T-helper 22 cell (primary cell): ENCODE measurements around the gene IQCE.

Experiments
- DNase-seq: peaks from one replicate; pipeline ENCODE4 v3.0.0-alpha.2; 2020; ENCODE audit warnings: low read depth

IQCE gene

DNA sequence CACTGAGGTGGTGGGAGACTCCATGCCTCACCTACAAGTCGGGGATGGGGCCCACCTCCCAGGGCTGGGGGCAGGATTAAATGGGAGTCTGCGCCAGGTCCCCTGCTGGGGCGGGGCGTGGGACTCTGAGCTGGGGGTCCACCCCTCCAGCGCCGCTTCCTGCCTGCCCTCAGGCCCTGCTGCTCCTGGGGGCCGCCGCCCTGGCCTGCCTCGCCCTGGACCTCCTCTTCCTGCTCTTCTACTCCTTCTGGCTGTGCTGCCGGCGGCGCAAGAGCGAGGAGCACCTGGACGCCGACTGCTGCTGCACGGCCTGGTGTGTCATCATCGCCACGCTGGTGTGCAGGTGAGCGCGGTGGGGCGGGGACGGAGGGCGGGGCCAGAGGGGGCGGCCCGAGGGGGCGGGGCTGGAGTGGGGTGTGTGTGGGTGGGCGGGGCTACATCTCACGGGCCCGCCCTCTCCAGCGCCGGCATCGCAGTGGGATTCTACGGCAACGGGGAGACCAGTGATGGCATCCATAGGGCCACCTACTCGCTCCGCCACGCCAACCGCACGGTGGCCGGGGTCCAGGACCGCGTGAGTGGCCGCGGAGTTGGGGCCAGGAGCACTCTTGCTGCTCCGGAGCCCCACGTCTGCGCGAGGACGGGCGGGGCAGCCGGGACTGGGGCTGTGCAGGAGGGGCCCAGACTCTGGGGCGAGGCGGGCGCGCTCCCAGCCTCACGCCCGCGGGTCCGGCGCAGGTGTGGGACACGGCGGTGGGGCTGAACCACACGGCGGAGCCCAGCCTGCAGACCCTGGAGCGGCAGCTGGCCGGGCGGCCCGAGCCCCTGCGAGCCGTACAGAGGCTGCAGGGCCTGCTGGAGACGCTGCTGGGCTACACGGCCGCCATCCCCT is 88.1 kb downstream of the IQCE start:
- DNase-seq: no peak

DNA sequence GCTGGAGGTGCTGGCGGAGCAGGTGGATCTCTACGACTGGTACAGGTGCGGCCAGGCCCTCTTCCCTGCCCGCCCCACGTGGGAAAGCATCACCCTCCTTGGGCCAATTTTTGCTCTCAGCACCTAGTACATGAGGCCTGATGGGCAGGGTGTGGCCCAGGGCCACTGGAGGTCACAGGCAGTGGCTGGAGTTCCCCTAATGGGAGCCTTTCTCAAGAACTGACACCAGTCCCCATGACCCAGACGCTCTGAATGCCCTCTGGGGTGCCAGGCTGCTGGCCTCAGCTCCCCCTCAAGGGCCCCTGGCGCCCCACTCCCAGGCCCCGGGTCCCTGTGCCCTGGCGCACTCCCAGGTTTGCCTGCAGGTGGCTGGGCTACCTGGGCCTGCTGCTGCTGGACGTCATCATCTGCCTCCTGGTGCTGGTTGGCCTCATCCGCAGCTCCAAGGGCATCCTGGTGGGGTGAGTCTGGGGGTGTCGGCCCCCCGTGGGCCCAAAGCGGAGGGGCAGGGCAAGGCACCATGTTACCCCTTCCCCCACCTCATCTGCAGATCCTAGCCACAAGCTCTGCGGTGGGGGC is 88.9 kb downstream of the IQCE start:
- DNase-seq: no peak

DNA sequence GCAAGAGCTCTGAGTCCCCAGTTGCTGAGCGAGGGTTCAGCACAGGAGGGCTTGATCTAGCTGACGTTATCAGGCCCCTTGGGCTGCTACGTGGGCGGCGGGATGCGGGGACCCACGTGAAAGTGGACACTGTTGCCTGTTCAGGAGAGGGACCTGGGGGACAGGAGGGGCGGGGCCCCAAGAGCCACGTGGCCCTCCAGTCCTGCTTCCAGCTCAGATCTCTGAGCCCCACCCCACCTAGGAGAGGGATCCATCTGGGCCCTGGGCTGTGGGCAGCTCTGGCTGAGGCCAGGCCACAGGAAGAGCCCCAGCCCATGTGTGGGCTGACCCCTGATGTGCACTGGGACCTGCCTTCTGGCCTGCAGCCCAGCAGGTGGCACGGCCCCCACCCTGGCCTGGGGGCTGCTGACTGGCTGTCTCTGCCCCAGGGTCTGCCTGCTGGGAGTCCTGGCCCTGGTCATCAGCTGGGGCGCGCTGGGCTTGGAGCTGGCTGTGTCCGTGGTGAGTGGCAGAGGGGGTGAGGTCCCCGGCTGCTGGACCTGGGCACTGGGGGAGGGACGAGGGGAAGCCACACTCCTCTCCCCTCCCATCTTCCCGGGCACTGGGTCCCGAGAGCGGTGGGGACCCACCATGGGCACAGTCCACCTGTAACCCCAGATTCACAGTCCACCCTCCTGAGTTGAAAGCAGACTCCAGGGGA is 90.5 kb downstream of the IQCE start:
- DNase-seq: no peak

DNA sequence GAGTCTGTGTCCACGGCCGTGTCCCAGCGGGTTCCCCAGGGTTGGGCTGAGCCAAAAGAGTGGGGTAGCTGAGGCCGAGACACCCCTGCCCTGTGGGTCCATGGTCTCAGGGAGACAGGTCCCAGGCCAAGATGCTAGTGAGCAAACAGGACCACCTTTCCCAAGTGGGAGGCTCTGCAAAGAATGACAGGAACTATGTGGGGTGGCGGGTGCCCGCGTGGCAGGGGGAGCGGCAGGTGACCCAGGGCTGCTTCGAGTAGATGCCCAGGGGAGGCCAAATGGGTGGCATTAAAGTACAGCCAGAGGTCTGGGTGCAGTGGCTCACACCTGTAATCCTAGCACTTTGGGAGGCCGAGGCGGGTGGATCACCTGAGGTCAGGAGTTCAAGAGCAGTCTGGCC is 91.2 kb downstream of the IQCE start:
- no peak for DNase-seq

DNA sequence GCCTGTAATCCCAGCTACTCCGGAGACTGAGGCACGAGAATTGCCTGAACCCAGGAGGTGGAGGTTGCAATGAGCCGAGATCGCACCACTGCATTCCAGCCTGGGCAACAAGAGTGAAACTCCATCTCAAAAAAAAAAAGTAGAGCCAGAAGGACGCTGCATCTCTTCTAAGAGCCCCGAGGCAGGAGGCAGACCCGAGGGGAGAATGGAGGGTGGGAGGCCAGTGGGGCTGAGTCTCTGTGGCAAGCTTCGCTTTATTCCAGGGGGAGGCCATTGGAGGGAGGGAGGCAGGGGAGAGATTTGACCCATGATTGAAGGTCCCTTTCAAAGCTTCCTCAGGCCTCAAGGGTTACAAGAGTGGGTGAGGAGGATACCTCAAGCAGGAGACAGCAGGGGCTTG is 91.7 kb downstream of the IQCE start:
- no peak for DNase-seq

DNA sequence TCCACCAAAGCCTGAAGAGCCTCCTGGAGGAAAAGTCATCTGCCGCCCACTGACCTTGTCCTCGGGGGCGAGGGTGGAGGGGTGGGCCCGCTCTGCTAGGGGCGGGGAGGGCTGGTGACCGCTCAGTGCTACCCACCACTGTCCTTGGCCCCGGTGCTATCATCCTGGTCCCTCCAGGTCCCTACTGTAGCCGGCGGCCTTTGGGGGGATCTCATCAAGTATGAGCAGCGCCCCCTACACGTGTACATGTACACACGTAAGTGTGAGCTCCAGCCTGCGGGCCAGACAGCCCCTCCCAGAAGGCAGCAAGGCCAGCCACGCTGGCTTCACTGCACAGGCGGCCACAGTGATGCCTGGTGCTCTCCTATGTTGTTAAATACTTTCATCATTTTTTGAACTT is 92.6 kb downstream of the IQCE start:
- DNase-seq: no peak

DNA sequence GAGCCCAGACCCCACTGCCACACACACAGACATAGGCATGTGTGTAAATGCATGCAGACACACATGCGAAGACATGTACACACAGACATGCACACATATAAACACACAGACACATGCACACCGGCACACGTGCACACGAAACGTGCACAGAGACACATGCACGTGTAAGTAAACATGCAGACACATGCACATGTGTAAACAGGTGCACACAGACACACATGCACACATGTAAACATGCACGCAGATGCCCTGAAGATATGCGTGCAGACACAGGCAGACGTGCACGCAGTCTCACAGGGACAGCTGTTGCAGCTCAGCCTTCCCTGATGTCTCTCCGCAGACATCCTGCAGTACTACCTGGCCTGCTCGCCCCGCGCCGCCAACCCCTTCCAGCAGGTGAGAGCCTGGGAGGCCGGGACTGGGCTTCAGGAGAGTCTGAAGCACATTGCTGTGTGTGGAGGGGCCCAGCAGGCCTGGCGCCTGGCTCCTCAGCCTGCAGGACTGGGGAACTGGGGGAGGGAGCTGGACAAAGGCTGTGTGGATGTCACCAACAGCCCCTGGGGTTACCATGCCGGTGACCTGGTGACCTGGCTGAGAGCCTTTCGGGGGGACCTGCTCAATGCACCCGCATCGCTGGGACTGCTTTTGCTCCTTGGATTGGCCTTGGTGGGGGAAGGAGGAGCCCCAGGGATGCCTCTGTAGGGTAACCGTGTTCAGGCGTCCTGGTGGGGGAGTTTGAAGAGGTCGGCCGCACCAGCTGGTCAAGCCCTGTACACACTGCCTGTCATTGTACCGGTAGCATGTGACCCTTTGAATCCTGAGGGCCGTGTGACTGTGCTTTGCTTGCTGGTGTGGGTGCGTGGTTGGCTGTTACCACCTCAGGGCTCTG is 93.3 kb downstream of the IQCE start:
- DNase-seq: no peak

DNA sequence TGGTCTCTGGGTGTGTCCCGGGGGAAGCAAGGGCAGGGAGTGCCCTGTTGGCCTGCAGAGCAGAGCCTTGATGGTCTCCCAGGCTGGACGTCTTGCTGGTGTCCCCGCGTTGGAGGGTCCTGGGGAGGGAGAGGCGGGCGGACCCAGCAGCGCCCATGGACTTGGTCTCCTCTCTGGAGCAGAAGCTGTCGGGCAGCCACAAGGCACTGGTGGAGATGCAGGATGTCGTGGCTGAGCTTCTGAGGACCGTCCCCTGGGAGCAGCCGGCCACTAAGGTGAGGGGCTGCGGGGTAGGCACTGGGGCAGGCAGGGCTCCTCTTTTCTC is 93.9 kb downstream of the IQCE start:
- DNase-seq: no peak

DNA sequence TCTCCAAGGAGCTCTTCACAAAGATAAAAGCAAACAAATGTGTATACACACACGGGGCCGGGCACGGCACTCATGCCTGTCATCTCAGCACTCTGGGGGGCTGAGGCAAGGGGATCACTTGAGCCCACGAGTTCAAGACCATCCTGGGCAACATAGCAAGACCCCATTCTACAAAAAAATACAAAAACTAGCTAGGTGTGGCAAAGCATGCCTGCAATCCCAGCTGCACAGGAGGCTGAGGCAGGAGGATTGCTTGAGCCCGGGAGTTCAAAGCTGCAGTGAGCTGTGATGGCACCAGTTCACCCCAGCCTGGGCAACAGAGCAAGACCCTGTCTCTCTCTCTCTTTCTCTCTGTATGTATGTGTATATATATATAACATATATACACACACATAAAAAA is 95.3 kb downstream of the IQCE start:
- DNase-seq: no peak

DNA sequence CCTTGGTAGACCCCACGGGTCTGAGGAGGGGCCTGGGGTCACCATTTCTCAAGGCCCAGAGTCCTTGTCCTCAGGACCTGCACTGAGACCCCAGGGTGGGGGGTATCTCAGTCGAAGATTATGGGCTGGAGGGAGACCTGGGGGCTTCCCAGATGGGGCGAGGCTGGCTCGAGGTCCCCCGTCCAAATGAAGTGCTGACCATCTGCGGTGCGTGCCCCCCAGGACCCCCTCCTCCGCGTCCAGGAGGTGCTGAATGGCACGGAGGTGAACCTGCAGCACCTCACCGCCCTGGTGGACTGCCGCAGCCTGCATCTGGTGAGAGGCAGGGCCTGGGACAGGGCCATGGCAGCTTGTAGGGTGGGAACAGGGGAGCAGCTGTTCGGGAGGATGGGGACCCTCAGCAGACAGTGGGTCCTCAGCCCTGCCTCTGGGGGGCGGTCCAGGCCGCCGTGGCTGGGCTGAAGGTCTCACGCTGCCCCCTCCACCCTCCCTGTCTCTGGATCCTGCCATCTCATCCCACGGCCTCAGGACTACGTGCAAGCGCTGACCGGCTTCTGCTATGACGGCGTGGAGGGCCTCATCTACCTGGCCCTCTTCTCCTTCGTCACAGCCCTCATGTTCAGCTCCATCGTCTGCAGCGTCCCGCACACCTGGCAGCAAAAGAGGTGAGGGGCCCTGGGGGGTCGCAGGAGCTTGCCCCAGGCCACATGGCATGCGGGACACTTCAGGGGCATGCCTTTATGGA is 97.3 kb downstream of the IQCE start:
- DNase-seq: no peak

DNA sequence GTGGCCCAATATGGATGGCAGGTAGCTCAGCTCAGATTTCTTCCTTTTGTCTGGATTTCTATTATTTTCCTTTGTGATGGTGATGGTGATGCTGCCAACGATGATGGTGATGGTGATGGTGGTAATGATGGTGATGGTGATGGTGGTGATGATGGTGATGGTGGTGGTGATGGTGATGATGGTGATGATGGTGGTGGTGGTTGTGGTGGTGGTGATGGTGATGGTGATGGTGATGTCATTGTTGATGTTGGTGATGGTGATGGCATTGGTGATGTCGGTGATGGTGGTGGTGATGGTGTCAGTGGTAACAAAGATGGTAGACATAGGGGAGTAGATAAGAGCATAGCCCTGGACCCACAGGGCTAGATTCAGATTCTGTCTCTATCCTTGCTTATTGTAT is 98.4 kb downstream of the IQCE start:
- no peak for DNase-seq

DNA sequence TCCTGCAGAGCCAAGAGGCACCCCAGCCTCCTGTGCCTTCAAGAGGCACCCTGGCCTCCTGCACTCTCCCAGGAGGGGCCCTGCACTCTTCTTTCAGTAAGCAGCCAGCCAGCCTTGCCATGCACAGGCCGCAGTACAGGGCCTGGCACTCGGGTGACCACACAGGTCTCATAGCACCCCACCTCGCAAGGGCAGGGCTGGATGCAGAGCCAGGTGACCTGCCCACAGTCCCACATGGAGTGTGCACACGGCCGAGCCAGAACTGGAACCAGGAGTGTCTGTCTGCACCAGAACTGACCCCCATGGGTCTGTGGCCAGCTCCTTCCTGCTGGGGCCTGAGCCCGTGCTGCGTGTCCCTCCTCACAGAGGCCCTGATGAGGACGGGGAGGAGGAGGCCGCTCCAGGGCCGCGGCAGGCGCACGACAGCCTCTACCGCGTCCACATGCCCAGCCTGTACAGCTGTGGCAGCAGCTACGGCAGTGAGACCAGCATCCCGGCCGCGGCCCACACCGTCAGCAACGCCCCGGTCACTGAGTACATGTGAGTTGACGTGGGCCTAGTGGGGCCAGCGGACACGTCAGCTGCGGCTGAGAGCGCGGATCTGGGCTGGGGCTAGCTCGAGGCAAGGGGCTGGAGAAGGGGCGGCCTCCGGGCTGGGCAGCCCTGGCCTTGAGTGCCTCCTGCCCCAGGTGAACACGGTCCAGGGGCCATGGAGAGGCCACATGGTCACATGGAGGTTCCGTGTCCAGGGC is 99.3 kb downstream of the IQCE start:
- no peak for DNase-seq

DNA sequence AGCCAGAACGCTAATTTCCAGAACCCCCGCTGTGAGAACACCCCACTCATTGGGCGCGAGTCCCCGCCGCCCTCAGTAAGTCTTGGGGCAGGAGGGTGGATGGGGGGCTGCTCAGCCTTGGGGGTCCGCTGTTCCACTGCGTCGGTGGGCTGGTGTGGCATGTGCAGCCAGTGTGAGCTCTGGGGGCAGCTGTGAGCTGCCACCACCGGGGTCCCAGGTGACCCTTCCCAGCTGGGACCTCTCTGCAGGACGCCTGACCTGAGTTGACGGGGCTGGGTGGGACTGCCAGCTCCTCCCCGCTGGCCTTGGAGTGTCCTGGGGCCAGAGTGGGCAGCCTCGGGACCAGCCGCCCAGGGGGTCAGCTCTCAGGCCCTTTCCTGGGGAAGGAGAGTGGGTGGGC is 100.2 kb downstream of the IQCE start:
- no peak for DNase-seq

DNA sequence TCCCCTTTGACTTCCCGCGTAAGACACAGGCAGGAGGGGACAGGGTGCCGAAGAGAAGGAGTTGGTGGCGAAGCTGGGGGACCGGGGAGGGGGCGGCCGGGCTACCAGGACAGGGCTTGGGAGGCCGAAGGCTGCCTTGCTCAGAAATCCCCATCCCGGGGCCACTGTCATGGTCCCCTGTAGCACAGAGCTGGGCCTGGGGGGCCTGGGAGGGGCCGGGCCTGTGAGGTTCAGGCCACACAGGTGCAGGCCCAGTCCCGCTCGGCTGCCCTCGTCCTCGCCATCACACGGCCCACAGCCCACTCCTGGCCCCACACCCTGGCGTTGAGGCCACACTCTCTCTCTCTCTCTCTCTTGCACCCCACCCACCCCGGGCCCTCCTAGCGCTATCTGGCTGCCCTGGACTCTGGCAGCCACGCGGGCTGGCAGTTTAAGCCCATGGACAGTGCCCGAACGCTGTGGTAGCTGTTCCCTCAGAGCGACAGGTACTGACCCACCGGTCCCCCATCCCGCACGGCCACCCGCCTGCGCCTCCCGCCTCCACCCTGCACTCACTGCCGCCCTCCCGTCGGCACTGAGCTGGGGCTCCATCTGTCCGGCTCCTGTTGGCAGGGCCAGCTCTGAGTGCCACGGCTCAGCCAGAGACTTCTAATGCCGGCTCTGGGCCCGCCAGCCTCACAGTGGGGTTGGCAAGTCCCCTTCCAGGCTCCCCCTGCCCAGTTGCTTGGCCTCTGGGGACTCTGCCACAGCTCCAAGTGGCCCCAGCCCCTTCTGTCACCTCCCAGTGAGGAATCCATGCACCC is 101.0 kb downstream of the IQCE start:
- no peak for DNase-seq

DNA sequence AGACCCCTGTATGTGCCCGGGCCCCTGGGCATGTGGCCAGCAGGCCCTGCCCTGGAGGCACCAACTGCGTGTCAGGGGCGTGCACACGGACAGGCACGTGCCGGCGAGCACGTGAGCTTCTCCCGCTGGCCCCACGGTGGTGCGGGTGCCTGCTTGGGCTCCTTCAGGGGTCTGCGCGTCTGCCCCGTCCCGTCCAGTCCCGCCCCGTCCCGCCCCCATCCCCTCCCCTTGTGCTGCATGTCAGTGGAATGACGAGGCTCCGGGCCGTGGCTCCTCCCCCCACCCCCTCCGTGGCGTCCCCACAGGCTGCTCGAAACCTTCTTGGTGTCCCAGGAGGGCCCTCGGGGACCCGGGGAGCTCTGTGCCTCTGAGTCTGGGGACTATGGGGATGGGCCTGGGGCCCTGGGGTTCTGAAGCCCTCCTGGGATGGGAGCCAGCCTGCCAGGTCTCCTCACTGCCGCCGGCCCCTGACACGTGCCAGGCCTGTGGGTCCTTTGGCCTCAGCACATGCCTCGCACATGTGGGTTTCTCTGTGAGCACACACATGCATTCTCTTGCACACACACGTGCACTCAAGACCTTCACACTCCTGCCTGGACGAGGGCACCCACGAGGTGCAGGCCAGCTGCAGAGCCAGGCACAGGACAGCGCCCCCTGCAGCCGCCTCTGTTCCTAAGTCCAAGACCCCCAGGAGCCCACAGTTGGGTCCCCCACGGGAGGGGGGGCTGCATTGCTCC is 101.7 kb downstream of the IQCE start:
- no peak for DNase-seq

DNA sequence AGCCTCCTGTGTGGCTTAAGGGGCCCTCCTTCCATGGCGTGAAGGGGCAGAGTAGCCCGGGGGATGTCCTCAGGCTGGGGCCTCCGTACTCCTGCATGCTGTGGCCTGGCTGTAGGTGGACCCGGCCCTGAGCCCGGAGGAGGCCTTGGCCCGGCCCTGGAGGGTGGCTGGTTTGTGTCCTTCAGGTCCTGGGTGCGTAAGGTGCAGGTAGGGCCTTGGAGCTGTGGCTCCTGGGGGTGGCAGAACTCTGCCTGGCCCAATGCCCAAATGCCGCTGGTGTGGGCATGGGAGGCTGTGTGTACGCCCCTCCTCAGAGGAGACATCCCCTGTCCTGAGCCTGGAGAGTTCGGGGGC is 102.3 kb downstream of the IQCE start:
- no peak for DNase-seq

DNA sequence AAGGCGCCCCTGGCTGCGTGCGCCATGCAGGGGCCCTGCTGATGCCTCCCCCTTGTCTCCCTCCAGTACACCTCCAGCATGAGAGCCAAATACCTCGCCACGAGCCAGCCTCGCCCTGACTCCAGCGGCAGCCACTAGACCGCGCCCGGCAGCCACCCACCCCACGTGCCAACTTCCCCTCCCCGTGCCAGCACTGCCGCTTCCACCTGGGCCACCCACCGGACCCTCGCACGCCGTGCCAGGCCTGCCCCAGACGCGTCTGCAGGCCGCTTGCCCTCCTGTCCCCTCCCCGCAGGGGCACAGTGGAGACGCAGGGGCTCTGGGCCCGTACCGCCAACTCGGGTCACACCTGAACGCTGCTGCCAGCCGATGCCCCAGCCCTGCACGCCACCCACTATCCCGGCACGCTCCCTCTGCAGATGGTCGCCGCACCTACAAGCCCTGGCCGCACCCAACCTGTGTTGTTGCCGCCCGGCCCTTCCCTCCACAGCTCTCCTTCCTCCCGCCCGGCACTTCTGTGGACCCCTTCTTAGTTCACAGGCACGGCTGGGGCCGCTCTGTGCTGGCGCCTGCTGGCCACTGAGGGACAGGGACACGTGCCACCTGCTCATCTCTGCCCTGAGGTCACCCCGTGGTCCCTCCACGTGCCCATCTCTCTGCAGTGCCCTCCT is 103.0 kb downstream of the IQCE start:
- no peak for DNase-seq

DNA sequence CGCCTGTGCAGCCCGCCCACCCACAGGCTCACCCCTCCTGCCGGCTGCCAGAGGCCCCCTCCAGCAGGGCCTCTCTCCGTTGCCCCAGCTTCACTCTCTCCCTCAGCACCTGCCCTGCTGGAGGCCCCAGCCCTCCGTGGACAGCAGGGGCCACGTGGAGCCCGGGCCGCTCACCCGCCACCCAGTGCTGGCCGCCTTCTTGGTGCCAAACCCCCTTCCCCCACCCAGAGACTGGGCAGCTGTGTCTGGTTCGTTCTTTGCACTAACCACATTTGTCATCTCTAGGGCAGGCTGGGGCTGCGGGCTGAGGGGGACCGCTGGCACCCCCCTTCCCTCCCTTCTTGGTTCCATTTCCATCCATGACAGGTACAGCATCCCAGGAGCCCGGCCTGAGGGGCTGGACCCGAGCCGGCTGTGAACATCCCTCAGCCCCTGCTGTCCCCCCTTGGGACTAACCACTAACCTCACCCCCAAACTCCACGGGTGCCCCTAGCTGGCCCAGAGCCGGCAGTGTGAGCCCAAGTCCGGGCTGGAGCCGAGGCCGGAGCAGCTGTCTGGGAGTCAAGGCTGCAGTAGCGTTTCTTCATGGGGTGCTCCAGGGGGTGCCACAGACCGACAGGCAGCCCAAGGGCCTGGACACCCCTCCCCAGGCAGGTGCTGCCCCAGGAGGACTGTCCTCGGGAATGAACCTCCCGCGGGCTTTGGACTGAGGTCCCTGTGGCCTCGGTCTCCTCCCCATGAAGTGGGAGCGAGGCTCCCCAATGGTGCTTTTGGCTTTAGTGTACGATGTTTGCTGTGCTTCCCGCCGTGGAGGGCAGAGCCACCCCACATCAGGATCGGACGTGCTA is 103.7 kb downstream of the IQCE start:
- no peak for DNase-seq
